ENCODE results near the gene ZDHHC14.
"Not testable (repeated sequence)": the region's sequence is repeated elsewhere in the genome, so short reads cannot be mapped to it uniquely, and the experiment has no call there.

ZDHHC14 gene

DNA sequence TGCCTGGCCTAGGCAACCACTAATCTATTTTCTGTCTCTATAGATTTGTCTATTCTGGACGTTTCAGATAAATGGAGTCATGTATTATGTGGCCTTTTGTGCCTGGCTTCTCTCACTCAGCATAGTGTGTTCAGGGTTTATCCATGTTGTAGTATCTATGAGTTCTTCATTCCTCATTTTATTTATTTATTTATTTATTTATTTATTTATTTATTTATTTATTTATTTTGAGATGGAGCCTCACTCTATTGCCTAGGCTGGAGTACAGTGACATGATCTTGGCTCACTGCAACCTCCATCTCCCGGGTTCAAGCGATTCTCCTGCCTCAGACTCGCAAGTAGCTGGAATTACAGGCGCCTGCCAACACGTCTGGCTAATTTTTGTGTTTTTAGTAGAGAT, 86.3 kb downstream of the ZDHHC14 start:
- not testable (repeated sequence) for DNase-seq (ENCODE audit: low read depth in 3 of 3)

DNA sequence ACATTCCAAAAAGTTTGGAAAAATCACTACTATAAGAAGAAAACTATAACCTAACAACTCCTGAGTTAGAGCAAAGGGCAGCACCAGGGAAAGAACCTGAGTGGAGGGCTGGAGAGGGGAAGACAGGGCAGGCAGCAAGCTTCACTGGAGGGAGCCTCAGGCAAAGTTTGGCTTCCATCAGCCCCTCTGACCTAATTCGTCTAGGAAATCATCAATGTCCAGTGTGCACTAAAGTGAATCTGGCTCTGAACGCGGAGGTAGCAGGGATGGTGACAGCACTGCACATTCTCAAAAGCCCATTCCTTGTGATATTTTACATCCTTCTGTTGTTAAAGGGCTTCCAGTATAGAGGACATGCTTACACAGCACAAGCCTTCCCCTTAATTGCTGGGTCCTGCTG, 87.1 kb downstream of the ZDHHC14 start:
- DNase-seq (ENCODE audit: low read depth in 3 of 3), result no peak

DNA sequence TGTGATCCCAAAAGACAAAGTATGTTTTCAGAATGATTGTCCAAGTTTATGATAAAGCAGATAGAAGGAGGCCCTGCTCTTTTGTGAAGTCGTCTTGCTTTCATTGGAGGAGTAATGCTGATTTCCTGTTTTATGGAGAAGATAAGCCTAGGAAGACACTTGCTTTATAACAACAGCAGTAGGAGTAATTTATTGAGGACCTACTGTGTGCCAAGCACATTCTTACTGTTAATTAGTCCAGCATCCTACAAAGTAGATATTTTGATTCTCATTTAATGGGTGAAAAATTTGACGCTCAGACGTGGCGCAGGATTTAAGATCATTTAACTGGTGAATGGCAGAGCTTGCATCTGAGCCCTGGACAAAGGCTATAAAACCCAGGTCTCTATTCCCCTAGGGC, 87.6 kb downstream of the ZDHHC14 start:
- no peak for DNase-seq (ENCODE audit: low read depth in 3 of 3)

DNA sequence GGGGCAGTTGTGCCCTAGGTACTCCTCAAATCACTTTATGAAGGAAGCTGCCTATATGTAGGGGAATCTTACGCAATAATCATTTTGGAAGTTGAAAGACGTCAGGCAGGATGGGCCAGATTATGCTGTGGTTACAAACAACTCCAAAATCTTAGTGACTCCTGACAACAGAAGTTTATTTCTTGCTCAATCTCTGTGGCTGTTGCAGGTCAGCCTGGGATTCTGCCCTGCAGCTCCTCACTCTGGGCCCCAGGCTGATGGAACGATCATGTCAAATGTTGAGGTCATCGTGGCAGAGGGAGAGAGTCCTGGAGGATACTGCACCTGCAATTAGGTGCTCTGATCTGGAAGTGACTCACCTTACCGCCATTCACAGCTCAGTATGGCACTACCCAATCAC, 88.4 kb downstream of the ZDHHC14 start:
- DNase-seq (ENCODE audit: low read depth in 3 of 3), result no peak

DNA sequence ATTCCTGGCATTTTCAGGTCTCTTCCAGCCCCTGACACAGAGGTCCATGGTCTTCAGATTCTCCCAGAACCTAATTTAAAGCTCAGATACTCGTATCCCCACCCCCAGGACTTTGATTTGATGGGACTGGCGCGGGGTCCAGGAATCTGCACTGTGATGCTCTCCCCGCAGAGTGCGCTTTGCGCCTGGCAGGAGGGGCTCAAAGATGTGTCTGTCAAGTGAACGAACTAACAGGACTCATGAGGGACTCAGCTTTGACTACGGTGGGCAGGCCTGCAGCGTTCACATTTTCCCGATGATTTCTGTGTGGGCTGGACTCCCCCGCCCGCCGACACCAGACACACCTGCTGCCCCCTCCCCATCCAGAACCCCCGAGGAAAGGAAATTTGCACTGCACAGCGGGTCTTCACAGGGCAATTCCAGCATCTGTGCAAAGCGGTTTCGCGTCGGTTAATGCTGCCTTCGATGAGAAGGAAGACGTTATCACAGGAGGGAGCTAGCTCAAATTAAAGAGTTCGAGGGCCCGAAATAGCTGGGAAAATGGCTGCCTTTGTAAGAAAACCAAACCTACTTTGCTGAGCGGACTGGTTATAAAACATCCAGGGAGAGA, 90.2 kb downstream of the ZDHHC14 start:
- no peak for DNase-seq (ENCODE audit: low read depth in 3 of 3)

DNA sequence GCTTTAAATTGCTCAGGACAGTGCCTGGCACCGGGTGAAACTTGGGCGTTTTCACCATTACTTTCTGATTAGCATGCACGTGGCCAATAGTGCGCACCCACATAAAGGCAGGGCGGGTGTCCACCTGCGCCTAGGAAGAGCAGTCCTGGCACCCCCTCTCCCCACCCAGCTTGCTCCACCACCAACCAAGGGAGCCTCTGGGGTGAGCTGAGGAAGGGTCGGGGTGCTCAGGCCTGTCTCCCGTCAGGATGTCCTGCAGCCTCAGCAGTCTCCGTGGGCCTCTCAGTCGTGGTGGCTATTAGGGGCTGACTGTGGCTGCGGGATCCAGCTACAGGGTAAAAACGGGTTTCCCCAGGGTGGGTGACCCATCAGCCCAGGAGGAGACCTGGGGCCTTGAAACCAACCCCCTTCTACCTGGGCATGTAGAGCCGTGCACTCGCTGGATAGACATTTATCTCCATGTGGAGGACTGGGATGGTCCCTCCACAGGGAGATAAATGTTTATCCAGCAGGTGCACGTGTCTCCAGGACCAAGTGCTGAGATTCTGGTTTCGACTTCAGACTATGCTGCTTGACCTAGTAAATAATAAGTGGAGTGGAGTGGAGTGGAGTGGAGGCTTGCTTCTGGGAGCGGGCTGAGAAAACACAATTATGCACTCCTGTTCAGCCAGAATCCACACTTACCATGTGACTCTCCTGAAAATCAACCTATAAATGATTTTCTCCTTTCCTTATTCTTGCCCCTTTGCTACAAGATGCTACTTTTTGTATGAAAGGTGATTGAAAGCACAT, 91.1 kb downstream of the ZDHHC14 start:
- no peak for DNase-seq (ENCODE audit: low read depth in 3 of 3)

DNA sequence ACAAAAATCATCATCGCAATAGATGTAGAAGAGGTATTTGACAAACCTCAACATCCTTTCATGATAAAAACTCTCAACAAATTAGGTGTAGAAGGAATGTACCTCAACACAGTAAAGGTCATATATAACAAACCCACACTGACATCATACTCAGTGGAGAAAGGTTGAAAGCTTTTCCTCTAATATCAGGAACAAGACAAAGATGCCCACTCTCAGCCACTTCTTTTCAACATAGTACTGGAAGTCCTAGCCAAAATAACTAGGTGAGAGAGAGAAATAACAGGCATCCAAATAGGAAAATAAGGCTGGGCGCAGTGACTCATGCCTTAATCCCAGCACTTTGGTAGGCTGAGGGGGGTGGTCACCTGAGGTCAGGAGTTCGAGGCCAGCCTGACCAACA, 95.8 kb downstream of the ZDHHC14 start:
- DNase-seq (ENCODE audit: low read depth in 3 of 3), result no peak

DNA sequence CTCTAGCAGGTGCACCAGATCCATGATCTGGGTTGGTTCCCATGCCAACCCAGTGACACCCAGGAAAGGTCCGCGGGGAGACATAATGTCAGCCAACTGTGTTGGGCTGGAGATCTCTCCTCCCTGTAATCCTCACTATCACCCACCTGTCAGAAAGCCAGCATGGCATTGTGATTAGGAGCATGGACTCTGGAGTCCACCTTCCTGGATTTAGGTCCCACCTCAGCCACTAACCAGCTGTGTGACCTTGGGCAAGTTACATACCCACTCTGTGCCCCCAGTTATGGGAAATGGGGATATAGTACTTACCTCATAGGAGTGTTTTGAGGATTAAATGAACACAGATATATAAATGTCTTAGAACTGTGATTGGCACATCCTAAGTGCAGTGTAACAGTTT, 97.9 kb downstream of the ZDHHC14 start:
- DNase-seq (ENCODE audit: low read depth in 3 of 3), result no peak

DNA sequence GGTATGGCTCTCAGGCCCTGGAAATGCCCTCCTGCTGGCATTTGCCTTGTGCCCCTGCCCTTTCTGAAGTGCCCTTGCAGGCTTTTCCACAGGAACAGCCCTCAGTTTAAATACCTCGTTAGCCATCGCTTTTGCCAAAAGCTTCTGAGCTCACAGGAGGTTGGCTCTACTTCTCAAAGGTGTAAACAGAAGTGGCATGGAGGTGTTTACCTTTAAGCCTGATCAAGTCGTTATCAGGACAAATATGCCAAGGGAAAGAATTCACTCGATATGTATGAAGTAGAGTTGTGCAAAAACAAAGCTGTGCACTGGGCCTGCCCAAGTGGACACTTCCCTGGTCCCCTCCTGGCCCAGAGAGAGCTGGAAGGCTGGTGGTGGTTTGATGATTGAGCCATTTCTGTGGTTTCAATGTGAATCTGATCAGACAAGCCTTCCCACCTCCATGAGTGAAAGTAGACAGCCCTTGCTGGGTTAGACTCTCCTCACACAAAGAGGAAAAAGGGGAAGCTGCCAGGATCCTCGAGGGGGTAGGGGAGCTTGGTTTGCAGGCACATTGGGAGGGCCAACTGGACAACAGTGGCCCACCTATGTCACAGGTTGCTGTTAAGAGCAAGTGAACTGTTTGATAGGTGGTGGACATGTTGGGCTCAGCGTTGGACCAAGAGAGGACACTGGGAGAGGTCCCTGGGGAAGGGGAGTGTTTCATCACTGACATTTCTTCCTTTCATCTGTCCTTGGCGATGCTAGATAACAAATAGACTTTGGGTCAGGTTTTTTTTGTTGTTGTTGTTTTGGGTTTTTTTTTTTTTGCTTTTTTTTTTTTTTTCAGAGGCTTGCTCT, 98.7 kb downstream of the ZDHHC14 start:
- DNase-seq (ENCODE audit: low read depth in 3 of 3), result no peak

DNA sequence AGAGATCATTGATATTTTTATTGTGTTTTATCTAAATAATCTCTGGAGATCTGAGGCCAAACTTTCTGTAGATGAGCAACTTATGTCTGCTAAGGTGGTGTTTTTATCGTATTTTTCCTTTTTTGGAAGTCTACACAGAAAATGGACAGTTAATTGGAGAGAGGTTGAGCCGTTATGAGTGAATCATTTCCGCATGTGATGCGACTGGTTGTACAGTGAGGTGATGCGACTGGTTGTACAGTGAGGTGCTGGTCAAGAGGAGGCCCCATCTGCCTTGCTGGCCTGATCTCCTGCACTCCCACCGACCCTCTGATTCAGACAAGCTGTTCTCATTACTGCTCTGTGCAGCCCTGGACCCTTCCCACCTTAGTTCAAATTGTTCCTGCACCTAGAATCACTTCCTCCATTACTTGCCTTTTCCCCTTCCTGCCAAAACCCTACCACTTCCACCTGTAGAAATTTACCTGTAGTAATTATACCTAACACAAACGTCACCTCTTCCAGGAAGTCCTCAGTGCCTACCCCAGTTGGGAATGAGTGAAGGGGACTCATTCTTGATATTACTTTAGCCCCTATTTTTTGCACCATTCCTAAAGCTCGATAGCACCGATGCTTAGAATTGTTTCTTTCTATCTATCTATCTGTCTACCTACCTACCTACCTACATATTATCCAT, 100.3 kb downstream of the ZDHHC14 start:
- DNase-seq (ENCODE audit: low read depth in 3 of 3), result no peak

DNA sequence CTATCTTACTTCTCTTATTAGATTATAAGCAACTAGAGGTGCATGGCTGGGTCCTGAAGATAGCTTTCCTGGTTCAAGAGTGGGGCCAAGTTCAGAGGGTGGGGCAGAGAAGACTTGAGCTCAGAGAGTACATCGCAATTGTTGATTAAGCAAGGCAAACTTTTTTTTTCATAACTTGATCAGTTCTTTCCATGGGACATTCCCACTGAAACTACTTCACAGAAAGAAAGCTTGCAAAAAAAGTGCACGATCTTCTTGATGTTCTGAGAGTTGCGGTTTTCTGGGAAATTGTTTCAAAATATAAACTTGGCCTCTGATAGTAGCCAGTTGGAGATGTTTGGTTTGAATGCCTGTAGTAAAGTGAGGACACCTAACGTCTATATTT, 100.9 kb downstream of the ZDHHC14 start:
- no peak for DNase-seq (ENCODE audit: low read depth in 3 of 3)

DNA sequence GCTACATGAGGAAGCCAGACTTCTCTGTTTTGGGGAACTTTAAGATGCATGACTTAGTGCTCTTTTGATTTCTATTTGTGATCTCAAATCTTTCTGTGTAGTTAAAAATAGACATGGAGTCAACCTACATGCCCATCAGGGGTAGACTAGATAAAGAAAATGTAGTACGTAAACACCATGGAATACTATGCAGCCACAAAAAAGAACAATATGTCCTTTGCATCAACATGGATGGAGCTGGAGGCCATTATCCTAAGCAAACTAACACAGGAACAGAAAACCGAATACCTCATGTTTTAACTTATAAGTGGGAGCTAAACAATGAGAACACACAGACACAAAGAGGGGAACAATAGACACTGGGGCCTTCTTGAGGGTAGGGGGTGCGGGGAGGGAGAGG, 102.8 kb downstream of the ZDHHC14 start:
- no peak for DNase-seq (ENCODE audit: low read depth in 3 of 3)

DNA sequence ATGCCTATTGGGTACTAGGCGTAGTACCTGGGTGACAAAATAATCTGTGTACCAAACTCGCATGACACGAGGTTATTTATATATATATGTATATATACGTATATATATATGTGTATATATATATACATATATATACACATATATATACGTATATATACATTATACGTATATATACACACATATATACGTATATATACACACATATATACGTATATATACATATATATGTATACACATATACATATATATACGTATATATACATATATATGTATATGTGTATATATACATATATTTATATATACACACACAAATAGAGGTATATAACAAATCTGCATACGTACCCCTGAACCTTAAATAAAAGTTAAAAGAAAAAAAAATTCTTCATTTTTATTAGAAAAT, 103.2 kb downstream of the ZDHHC14 start:
- no peak for DNase-seq (ENCODE audit: low read depth in 3 of 3)

DNA sequence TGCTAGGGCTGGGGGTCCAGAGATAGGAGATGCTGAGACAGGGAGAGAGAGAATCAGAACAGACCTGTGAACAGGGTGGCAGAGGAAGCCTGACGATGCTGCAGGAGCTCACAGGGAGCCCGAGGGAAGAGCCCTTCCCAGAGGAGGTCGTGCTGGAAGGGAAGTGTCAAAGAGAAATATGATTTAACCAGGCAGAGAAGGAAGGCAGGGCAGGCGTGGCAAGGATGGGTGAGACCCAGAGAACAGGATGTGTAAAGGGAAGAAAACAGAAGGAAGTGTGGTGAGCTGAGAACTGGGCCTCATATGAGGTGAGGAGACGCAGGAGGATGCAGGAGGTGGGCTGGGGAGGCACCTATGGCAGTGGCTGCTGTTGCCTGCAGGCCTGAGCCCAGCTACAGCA, 105.6 kb downstream of the ZDHHC14 start:
- DNase-seq (ENCODE audit: low read depth in 3 of 3), result no peak

DNA sequence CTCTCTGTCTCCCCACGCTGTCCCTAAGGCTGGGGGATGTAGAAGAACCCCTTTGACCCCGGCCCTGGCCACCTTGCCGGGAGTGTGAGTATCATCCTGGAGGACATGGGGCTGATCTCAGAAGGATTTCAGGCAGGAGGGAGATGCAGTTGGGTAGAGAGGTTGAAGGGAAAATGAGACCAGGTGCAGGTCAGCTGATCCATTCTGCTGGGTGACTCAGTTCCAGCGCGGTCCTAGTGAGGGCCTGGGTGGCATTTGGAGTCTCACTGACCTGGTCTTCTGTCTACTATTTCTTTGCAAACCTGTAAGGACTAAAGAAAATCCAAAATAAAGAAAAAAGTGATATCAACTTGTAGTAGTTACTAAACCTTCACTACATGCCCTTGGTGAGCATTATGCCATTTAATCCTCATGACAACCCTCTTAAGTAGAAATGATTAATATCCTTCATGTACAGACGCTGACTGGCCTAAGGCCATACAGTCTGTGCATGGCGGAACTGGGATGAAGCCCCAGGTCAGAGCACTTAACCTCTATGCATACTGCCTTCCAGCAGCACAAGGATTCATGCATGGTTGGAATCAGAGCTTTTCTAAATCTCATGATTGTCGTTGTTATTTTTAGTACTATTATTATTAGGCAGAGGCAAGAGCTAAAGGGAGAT, 106.3 kb downstream of the ZDHHC14 start:
- no peak for DNase-seq (ENCODE audit: low read depth in 3 of 3)

DNA sequence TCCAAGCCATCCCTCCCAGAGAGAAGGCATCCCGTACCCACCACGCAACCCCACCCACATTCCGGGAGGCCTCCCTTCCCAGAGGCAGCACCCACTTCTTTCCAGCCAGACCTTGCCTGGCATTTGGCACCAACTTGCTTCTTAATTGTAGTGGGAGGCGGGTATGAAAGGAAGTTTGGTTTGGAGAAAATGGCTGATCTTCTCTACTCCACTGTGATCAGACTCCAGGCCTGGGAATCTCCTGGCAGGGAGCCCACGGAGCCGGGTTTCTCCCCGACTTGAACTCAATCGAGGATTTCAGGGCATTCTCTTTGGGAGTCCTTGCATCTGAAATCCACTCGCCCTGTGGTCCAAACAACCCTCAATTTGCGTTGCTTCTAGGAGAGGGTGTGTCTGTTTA, 107.1 kb downstream of the ZDHHC14 start:
- DNase-seq (ENCODE audit: low read depth in 3 of 3), result no peak

DNA sequence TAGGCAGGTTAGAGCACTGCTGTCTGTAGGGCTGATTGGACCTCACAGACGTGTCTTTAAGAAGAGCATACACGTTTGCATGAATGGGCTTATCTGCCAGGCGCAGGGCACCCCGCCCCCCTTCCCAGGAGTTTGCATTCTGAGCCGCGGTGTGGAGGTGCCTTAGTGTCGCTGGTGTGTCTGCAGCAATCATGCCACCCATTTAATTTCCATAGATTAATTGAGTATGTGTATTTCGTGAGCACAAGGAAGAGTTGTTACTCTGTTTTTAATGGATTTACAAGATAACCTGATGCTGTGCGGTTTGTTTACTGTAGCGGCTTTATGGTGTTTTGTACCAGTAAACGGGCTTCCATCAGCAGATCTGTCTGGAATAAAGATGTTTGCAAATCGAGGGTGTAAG, 107.7 kb downstream of the ZDHHC14 start:
- no peak for DNase-seq (ENCODE audit: low read depth in 3 of 3)

DNA sequence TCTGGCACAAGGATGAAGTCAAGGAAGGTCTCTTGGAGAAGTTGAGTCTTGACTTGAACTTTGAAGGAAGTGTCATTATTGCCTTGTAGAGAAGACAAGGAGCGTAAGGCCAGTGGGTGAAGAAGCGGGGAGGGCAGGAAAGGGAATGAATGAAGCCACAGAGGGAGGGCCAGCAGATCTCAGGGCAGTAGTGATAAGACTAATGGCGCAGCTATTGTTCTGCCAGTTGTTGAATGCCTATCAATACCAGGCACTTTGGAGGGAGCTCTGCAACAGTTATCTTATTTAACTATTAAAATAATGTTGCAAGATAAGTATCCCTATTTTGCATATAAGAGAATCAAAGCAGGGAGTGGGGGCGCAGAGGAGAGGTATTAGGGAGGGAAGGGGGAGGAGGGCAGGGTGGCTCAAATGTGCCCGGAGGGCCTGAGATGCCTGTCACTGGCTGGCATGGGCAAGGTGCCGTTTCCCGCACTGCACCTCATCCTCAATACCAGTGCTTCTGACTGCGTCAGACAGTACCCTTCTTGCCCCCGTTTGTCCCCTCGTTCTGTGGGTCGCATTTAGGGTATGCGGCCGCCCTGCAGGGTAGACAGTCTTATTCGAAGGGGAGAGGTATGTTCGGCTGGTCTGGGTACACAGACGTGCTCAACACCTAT, 109.8 kb downstream of the ZDHHC14 start:
- no peak for DNase-seq (ENCODE audit: low read depth in 3 of 3)

DNA sequence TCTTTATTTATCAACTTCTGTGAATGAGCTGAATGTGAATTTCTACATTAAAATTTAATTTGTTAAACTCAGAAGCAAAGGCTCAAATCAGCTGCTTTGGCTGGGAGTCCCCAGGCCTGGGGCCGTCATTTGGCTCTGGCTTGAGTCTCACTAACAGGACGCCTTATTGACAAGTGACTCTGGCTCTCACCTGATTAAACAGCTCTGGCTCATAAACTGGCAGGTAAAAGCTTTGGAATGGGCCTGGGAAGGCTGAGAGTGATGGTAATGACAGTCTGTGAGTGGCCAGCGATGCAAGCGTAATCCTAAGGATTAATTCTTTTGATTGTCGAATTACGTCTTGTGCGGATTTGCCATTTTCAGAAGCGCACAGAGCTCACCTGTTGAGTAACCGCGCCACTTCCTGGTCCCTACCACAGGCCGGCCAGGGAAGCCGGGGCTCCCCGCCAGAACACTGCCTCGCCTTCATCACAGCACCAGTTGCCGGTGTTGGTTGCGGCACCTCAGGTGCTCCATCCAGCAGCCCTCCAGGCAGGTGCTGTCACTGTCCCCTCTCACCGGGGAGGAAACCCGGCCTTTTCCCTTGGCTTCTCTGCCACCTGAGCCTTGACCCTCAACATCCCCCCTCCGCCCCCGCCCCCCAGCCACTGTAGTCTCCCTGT, 110.7 kb downstream of the ZDHHC14 start:
- no peak for DNase-seq (ENCODE audit: low read depth in 3 of 3)

DNA sequence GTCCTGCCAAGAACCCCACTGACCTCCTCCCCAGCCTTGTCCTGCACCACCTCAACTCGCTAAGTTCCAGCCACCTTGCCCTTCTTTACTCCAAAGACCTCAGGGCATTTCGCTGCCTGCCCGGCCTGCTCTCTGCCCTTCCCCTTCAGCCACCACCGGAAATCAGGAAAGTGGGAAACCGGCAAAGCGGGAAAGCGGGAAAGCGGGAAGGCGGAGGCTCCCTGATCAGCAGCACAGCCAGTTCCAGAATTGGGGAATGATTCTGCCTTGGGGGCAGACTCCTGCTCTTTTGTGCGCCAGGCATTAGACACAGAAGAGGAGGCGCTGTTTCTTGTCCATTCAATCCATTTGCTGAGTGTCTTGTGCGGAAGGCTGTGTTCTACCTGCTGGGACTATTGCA, 111.3 kb downstream of the ZDHHC14 start:
- no peak for DNase-seq (ENCODE audit: low read depth in 3 of 3)

DNA sequence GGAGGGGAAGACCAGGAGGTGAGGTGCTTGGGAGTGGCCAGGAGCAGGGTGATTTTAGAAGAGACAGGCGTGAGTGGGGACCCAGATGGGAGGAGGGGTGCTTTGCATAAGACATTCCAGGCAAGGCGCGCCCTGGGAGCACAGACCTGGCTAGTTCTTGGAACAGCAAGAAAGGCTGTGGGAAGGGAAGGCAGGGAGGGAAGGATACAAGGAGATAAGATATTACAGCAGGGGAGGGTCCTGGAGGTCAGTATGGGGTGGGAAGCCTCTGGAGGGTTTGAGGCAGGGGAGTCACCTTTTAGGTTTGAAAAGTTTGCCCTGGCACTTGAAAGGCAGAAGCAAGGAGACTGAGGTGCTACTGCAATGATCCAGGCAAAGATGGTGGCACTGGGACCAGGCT, 111.8 kb downstream of the ZDHHC14 start:
- no peak for DNase-seq (ENCODE audit: low read depth in 3 of 3)

Measured in stimulated activated CD4-positive, alpha-beta T cell treated with anti-CD3 and anti-CD28 coated beads, TNF-alpha, amount 100 ng/mL, for 4 hours (primary cell).